Cerebellar cortex (tissue), 1 donor: ENCODE measurements around the gene FGGY.

Source experiments
- DNase-seq: peaks from one replicate; pipeline ENCODE4 v3.0.0-alpha.2; 2015; ENCODE audit warnings: low spot score

The FGGY gene

DNA sequence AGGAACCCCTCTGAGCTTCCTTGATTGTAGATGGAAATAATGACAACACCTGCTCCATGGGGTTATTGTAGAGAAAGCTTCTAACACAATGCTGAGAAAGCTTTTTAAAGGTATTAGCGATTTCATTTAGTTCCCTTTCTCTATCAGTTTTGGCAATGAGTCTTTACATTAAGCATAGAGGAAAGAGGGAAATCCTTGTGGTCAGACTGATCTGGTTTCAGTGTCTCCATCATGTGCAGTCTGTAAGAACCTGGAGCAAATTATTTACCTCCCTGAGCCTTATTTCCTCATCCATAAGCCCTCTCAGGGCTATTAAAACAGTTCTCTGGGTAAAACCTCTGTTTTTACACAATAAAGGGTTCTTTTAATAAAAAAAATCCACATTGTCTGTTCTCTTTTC is 87.5 kb downstream of the FGGY start:
- DNase-seq, result no peak

DNA sequence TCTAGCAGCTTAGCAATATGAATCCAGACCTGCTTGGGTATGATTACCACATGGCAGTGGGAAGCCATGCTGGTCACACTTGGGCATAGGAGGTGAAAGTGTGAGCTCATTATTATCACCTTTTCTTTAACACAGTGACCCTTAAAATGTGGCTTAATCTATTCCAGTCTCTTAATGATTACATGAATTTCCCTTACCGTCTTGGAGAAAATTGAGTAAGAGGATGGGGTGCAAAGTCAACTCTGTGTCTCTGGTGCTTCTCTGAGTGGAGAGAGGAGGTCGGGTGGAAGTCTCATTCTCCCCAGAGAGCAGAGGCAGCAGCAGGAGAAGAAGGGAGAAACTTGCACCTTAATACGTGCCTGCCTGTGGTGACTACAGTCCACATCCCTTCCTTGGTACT is 91.3 kb downstream of the FGGY start:
- DNase-seq, result no peak

DNA sequence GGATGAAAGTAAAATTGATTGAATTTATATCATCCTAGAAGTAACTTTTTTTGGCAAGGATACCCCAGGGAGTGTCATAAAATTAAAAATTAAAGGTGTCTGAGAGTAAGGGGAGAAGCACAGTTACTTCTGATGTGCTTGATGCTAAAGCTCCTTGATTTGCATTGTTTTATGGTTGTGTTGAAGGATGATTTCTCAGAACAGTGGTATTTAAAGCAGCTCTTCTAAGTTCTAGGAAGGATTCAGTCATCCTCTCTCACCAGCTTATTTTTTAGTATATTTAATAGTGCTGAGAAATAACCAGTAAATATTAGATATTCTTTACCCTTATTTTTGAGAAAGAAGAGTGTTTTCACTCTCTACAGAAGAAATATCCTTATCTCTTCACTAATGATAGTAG is 93.0 kb downstream of the FGGY start:
- no peak for DNase-seq

DNA sequence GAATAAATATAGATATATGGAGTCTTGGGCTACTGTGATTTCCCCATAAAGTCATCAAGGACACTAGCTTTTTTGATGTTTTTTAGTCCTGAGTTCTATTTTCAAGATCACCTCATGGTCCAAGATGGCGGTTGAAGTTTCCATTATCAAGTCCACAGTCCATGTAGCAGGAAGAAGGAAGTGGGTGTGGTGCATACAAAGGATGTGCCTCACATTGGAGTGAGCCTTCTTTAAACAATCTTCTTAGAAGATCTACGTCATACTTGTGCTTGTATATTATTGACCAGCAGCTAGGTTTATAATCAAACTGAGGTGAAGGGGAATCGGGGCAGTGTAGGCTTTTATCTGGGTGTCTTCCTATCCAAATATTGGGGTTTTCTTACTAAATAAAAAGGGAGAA is 93.4 kb downstream of the FGGY start:
- no peak for DNase-seq

DNA sequence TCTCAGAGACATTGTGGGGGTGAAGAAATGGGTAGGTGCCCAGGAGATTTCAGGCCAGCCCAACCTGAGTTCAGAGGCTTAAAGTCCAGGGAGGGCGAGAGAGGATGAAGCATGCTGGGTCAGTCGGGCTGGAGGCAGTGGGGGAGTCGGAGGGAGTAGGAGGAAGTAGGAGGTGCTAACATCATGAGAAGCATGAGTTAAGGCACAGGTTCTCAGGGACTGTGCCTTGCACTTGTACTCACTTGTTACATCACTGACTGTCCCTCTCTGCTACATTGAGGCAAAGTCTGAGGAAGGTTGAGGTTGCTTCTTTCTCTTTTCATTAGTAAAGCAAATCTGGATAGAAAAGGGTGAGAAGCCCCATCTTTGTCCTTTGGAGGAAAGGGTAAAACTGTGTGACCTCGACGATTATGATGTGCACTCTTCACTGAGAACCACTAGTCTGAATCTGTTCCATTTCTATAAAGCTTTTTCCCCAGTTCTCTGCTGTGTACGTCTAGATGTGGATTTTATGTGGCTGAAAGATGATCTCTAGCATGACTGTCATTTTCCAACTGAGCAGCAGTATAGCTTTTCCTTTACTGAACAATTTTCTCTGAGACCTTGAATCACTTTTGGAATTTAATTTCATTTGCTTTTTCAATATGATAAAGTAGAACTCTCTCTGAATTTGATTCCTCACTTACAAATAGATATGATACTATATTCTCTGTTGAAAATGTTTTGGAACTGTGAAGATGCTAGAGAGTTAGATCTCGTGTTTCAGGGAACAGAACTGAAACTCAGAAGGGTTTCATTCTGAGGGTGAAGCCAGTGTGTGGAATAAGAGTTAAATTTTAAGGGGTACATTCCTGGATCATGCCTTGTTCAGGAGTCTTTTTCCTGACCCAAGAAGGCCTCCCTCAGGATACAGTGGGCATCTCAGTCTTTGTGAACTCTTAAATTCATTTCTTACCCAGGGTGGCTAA is 94.6 kb downstream of the FGGY start:
- DNase-seq, result no peak

DNA sequence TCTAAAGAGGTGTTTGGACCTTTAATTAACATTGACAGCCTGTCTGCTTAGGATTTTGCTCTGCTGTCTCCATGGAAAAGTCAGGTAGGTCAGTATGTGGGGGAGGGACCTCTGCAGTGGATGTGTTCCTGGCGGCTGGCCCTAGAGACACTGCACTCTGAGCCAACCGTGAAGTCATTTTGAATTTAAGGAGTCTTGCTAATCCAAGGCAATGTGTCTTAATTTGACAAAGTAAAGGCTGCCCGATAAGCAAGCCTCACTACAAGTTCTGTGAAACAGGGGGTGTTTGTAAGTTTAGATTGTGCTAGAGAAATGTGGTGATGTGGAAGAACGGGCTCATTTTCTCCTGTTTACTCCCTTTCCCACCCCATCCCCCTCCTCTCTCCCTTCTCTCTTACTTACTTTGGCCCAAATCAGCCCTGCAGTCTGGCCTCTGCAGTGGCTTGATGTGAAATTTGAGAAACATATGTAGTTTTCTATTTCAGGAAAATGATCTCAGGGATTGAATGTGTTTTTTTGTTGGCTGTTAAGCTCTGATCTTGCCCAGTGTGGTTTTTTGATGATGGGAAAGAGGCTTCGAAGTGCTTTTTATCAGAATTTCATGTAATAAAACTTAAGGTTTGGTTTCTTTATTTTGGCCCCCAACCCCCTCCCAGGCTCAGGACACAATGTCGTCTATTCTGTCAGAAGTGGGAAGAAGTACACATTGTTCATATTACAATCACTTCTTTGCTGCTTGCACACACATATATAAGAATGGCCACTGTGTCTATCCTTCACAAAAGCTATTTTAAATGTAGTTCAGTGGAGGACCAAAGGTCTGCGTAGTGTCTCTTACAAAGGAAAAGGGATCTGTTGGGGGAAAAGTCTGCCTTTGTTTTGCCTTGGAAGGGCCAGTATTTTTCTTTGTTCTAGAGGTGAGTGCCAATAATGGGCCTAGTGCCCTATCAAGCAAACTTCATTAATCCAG is 96.6 kb downstream of the FGGY start:
- peak; percentile 96 for DNase-seq

DNA sequence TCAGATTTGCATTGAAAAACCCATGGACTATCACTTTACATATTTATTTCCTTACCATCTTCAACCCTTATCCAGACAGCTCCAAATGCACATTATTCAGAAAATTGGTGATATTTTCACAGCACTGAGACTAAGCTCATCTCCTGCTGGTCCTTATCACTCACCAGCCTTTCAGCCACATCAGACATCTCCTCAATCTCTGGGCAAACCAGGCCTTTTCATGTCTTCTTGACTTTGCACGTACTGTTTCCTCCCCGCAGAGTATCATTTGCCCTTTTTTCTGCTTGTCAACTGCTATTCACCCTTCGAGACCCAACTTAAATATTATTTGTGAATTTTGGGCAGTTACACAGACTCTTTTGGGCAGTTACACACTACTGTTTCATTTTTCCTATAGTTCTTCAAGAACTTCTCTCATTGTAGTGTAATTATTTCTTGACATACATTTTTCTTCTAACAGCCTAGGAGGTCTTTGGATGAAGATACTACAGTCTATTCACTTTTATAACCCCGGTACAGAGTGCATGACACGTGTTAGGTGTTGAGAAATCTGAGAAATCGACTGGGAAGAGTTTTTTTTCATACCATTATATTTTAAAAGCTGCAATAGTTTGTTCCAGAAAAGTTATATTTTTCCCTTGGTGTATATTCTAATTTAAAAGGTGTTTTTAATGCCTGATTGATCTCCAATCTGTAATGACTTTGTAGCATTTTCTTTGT is 98.0 kb downstream of the FGGY start:
- DNase-seq, result no peak

DNA sequence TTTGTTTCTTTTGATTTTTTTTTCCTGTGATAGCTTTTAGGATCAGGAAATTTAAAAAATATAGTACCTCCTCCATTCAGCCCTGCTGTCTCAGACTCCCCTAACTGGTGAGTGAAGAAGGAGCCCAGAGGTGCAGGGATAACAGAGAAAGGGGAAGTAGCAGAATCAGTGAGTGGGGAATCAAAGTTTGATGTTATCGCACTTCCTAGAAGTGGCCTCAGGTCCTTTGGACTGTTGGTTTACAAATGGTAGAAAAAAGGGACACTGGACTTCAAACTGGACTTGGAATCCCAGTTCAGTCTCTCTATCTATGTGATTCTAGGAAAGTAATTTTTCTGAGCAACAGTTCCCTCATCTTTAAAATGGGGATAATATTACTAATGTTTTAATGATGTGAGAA is 99.5 kb downstream of the FGGY start:
- DNase-seq, result no peak

DNA sequence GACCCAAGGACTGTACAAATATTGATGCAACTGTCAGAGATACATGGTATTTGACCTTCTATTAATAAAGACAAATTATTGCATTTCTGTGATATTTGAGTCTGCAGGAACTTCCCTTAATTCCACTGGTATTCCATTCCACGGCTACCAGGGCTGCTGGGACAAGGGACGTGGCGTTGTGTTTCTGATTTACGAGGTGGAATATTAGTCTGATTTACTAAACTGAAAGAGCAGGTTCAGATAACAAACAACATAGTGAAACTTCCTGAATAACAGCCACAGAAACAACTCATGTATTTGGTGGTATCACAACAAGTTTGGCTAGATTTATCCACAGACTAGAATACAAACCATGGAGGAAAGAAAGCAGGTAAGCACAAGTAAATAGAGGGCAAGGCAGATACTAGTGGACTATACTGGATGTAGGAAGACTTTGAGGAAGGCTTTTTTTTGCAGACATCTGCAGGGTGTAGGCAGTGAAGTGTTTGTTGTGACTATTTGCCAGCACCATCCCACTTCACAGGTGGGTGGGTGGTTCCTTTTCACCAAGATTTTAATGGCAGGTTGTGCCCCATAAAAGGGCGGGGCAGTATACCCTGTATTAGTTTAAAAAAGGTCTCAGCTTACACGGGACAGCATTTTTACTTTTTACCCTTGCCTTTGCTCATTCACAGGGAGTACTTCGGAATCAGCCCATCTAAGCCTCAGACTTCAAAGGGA is 100.4 kb downstream of the FGGY start:
- DNase-seq, result no peak

DNA sequence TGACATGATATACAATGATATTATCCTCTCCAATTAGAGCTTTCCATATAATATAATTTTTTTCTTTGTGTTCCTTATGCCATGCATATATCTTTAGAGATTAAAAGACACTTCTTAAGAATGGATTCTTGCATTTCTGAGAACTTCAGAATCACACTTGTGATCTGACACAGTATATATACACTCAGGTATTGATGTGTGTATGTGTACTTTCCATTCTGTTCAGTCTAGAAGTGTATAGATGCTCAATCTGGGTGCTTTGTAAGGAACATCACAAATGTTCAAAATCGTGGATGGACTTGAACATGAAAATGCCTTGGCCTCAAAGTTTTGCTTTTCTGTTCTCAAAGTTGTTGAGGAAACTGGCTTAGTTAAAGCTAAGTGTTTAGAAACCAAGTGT is 102.7 kb downstream of the FGGY start:
- DNase-seq, result no peak

DNA sequence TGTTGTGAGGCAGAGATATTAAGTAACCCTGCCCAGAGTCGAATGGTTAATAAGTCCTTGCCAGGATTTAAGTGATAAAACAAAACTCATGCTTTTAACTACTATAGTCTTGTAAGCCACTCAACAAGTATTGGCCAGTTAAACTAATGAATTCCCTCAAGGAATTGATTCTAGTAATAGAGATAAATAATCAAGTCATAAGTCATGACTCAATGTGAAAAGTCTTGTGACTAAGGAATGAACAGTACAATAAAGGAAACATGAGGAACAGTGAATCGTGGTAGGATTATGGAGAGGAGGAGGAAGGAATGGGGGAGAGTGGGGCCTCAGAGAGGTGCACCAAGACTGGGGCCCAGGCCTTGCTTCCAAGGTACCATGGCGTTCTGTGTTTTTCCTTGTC is 104.7 kb downstream of the FGGY start:
- no peak for DNase-seq

DNA sequence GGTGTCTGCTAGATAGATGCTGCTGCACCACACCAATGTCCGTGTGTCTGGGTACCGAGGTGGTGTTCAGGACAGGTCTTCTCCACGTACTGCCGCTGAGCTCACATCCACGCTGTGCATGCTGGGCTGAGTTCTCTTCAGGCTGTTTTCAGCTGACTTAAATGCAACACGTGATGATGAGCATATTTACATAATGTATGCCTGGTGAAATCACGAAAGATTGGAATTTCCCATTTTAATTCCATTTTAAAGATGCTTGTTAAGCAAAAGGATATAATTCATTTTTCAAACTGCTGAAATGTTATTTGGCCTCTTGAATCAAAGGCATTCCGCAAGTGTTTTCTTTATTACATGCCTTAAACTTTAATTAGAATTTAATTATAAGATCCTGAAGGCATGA is 107.9 kb downstream of the FGGY start:
- DNase-seq, result no peak

DNA sequence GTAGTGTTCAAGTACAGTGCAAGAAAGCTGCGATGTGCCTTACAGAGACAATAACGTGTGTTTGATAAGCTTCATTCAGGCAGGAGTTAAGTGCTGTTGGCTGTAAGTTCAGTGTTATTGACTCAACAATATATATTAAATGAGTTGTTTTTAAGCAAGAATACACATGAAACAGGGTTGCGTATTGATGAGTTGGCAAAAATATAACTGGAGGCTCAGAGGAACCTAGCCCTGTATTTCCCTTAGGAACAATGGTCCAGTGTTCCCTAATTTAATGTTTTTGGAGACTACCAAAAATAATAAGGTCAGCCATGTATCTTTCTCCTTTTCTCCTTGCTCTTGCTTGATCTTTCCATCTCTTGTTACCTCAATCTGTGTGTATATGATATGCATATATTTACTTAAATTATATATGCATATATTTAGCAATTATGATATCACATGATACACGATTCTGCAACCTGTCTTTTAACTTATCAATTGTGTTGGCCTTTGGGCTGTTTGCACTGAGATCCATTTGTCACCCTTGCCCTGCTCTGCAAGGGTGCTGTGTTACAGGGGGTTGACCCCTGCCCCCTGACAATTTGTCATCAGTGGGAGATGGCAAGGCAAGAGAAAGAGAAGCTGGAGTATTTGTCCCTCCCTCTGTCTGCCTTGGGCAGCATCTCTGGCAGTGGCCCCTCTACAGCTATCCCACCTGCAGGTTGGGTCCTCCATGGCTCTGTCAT is 109.7 kb downstream of the FGGY start:
- no peak for DNase-seq

DNA sequence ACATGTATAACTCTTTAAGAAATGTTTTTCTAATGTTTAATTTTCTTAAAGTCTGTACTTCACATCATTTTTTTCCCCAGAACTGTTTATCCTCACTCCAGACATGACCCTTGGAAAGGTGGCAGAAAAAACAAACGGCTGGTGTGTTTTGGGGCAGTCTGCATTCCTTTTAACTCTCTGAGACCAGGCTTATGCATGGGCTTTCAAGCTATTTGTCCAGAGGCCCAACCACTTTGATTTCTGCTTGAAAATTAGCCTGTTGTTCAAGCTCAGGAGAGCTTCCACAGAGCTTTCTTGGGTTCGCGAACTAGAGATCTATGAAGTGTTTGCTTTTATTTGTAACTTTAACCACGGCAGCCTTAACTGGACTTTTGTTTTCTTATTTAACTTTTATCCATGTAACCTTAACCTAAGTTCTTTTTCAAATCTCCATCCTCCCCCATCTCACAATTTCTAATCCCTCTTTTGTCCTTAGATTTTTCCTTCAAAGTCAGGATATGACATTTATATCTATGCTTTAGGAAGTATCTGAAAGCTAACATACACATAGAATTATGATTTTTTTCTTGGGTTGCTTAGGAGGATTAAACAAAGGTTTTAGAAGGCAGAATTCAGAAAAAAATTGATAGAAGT is 111.8 kb downstream of the FGGY start:
- no peak for DNase-seq

DNA sequence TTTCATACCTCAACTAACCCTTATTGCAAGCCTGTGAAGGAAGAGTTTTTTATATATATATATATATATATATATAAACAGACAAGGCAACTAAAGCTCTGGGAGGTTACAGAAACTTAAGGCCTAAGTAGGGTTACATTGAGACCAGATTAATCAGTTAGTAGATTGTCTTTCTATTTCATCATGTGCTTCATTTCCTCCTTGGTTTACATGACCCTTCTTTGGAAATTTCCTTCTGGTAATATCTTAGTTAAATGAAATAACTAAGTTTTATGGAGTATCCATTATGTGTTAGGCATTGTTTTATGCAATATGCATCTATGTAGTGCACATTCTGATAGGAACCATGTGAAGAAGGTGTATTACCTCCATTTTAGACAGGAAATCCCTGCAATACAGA is 112.7 kb downstream of the FGGY start:
- no peak for DNase-seq

DNA sequence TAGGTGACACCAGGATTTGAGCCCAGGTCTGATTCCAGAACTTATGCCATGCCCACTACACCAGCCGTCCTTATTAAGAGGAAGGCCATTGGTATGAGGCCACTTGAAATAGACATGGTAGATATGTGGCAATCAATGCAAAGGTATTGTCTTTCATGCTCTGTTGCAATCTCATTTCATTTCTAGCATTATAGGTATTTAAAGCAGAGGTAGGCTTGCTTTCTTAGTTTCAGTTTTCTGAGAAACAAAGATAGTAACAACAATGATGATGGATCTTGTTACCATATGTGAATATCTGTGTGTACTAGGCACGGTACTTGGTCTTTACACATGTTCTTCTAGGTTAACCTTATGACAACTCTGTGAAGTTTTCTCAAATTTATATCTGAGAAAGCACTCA is 113.1 kb downstream of the FGGY start:
- no peak for DNase-seq

DNA sequence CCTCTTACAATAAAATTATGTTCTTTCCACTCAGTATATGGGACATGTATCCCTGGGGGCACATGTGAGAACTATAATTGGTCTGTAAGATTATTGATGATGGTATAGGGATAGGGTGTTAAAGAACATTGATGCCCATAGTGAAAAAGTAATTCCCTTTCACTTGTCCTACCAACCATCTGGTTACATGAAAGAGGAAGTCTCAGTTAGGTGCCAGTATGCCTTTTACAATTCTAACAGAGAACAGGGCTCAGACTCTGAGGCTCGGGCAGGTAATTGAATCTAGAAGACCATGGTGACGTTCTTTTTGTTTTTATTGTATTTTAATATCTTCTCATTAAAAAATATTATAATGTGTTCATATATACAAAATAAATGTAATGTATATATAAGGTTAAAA is 113.6 kb downstream of the FGGY start:
- no peak for DNase-seq

DNA sequence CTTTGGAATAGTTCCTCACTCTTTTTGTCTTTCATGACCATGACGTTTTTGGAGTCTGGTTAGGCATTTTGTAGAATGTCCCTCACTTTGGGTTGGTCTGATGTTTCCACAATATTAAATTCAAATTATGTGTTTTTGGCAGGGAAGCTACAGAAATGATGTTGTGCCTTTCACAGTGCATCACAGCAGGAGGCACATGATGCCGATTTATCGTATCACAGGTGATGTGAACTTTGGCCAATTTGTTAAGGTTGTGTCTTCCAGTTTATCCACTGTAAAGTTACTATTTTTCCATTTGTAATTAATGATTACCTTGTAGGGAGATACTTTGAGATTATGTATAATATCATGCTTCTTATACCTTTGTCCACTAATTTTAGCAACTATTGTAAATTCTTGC is 114.3 kb downstream of the FGGY start:
- DNase-seq, result peak; percentile 40

DNA sequence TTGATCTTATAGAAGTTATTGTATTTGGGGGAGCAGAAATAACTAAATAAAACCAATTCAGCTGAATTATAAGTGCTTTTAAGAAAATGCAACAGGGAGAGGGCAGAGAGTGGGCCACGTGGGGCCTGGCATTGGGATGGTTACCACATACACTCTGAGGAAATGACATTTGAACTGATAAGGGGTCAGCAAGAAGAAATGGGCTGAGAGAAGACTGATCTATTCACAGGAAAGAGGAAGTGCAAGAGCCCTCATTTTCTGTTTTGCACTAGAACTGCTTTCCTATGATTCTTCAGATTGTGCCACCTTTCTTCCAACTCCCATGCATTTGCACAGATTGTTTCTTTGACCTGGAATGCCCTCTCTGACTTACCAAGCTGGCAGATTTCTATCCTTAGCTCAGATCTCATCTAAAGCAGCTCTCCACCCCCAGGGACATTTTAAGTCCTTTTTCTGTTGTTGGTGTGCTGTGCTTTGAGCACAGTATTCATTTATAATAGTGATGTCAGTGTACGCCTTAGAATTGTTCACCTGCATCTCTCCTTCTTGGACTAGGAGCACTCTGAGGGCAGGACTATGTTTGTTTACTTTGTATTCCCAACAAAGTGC is 115.9 kb downstream of the FGGY start:
- DNase-seq, result peak; percentile 69

DNA sequence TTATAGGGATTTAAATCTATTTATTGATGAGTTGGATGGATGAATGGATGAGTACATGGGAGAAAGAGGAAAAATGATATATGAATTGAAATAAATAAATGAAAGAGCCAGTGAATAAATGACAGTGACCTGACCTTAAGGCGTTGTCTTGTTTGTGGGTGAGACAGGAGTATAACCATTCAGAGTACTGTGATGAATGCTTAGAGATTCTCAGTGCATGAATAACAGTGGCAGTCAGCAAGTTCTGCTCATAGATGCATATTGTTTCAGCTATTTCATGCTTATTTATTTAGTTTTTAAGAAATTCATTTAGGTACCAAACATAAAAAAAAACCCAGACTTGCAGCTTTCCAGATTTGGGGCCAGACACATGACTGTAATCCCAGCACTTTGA is 116.4 kb downstream of the FGGY start:
- DNase-seq, result no peak
